GM23338 (cell line): ENCODE data around the gene ARID1B. TPM values are rescaled to one million over a fixed set of nuclear protein-coding genes. Genes with fewer than 3 reads are reported as not detected.
A peak's percentile ranks its signal among the peaks of the same experiment; 100 is the strongest.

Experiments
- ATAC-seq: fragments of 200-7000 bp; cut with Tn5 transposase; 3 replicates; pipeline ENCODE4 v1.9.1; 2020
- DNase-seq: peaks from one replicate; pipeline ENCODE4 v3.0.0-alpha.2; 2015; ENCODE audit warnings: low spot score
- H2AFZ ChIP-seq: fragments of 200-600 bp; sonication (generic); 2 replicates; pipeline ENCODE4 v1.8.0; 2016; ENCODE audit warnings: antibody characterized with exemption, mild to moderate bottlenecking, moderate library complexity
- H3F3A ChIP-seq: fragments of 200-600 bp; sonication (generic); replicated peaks from 2 replicates; pipeline ENCODE4 v1.8.0; 2017; ENCODE audit warnings: antibody characterized with exemption, mixed run types, low read depth
- H3K27ac ChIP-seq: fragments of 200-600 bp; sonication (generic); 2 replicates; pipeline ENCODE4 v1.6.1; 2016; ENCODE audit warnings: low read depth
- H3K27me3 ChIP-seq: fragments of 200-600 bp; sonication (generic); 2 replicates; pipeline ENCODE4 v1.8.0; 2016; ENCODE audit warnings: mild to moderate bottlenecking, mixed run types, moderate library complexity; ENCODE audit not compliant: insufficient read depth
- H3K36me3 ChIP-seq: fragments of 200-600 bp; sonication (generic); 2 replicates; pipeline ENCODE4 v1.8.0; 2016; ENCODE audit warnings: mild to moderate bottlenecking; ENCODE audit not compliant: insufficient read depth
- H3K4me1 ChIP-seq: fragments of 200-600 bp; sonication (generic); 2 replicates; pipeline ENCODE4 v1.8.0; 2016; ENCODE audit warnings: mild to moderate bottlenecking, moderate library complexity; ENCODE audit not compliant: insufficient read depth
- H3K4me2 ChIP-seq: fragments of 200-600 bp; sonication (generic); 2 replicates; pipeline ENCODE4 v1.7.1; 2017; ENCODE audit warnings: mixed run types
- H3K4me3 ChIP-seq: fragments of 200-600 bp; sonication (generic); 2 replicates; pipeline ENCODE4 v1.6.1; 2016; ENCODE audit warnings: mixed run types
- H3K79me2 ChIP-seq: fragments of 200-600 bp; sonication (generic); replicated peaks from 2 replicates; pipeline ENCODE4 v1.8.0; 2017; ENCODE audit warnings: mild to moderate bottlenecking; ENCODE audit not compliant: insufficient read depth
- H3K9me2 ChIP-seq: fragments of 200-600 bp; sonication (generic); 2 replicates; pipeline ENCODE4 v1.8.0; 2017; ENCODE audit not compliant: insufficient read depth
- H4K20me1 ChIP-seq: fragments of 200-600 bp; sonication (generic); replicated peaks from 2 replicates; pipeline ENCODE4 v1.8.0; 2017; ENCODE audit warnings: mild to moderate bottlenecking; ENCODE audit not compliant: insufficient read depth
- H3K27ac Mint-ChIP-seq: 2 replicates; pipeline ENCODE4 v1.8.0; 2020; ENCODE audit warnings: inconsistent platforms, mild to moderate bottlenecking, moderate library complexity, mixed read lengths
- H3K27me3 Mint-ChIP-seq: 3 replicates; pipeline ENCODE4 v1.8.0; 2022; ENCODE audit warnings: low read depth, mild to moderate bottlenecking, moderate library complexity, mixed read lengths, inconsistent platforms; ENCODE audit not compliant: insufficient read depth, poor library complexity
- H3K36me3 Mint-ChIP-seq: 3 replicates; pipeline ENCODE4 v1.8.0; 2021; ENCODE audit warnings: low read depth, mild to moderate bottlenecking, inconsistent platforms, moderate library complexity, mixed read lengths
- H3K4me1 Mint-ChIP-seq: 3 replicates; pipeline ENCODE4 v1.8.0; 2020; ENCODE audit warnings: mild to moderate bottlenecking, inconsistent platforms, mixed read lengths
- H3K4me3 Mint-ChIP-seq: 3 replicates; pipeline ENCODE4 v1.8.0; 2021; ENCODE audit warnings: moderate library complexity, mild to moderate bottlenecking, inconsistent platforms, mixed read lengths
- H3K9me3 Mint-ChIP-seq: 3 replicates; pipeline ENCODE4 v1.8.0; 2020; ENCODE audit warnings: moderate library complexity, mild to moderate bottlenecking, inconsistent platforms, mixed read lengths
- CREB1 ChIP-seq: fragments of 250-450 bp; sonication (Bioruptor Pico); IDR thresholded peaks from 2 replicates; pipeline ENCODE4 v1.5.0; 2020; ENCODE audit warnings: low read depth, mild to moderate bottlenecking, moderate library complexity
- EZH2 ChIP-seq: fragments of 200-600 bp; sonication (generic); IDR thresholded peaks from one replicate; pipeline ENCODE4 v1.8.0; 2017; ENCODE audit warnings: antibody characterized with exemption, mild to moderate bottlenecking, low read depth; ENCODE audit not compliant: unreplicated experiment
- EZH2phosphoT487 ChIP-seq: fragments of 200-600 bp; sonication (generic); IDR thresholded peaks from one replicate; pipeline ENCODE4 v1.8.1; 2018; ENCODE audit warnings: antibody characterized with exemption; ENCODE audit not compliant: unreplicated experiment
- JUNB ChIP-seq: IDR thresholded peaks from one replicate; pipeline ENCODE4 v1.6.1; 2016; ENCODE audit warnings: antibody characterized with exemption; ENCODE audit not compliant: unreplicated experiment
- NANOG ChIP-seq: IDR thresholded peaks from 2 replicates; pipeline ENCODE4 v1.6.1; 2016; ENCODE audit warnings: antibody characterized with exemption, borderline replicate concordance
- POLR2AphosphoS5 ChIP-seq: IDR thresholded peaks from 2 replicates; pipeline ENCODE4 v1.6.1; 2016; ENCODE audit warnings: antibody characterized with exemption, low read depth
- STAT1 ChIP-seq: IDR thresholded peaks from one replicate; pipeline ENCODE4 v1.6.1; 2016; ENCODE audit warnings: antibody characterized with exemption; ENCODE audit not compliant: unreplicated experiment
- ZNF114 ChIP-seq: fragments of 250-450 bp; sonication (Bioruptor Pico); IDR thresholded peaks from 2 replicates; pipeline ENCODE4 v1.5.0; 2020; ENCODE audit warnings: mild to moderate bottlenecking, moderate library complexity
- ZNF331 ChIP-seq: fragments of 250-450 bp; sonication (Bioruptor Pico); IDR thresholded peaks from 2 replicates; pipeline ENCODE4 v1.5.0; 2020; ENCODE audit warnings: low read depth, mild to moderate bottlenecking, moderate library complexity
- polyA plus RNA-seq: library from polyadenylated mRNA; unstranded; fragments of >200 nt; fragmentation: Nextera tagmentation; extraction: Ambion mirVana; gene quantifications from 2 replicates; pipeline ENCODE4 v1.2.1, GENCODE V29; 2016
- total RNA-seq: library from RNA; depleted of rRNA; stranded (reverse); fragments of >200 nt; shearing (Covaris generic); gene quantifications from 2 replicates; pipeline ENCODE4 v1.2.3, GENCODE V29; 2014
- TF ChIP-seq, protein P1 (sequence below): fragments of 250-450 bp; sonication (Bioruptor Pico); IDR thresholded peaks from 2 replicates; pipeline ENCODE4 v1.5.0; 2020; ENCODE audit warnings: mild to moderate bottlenecking, moderate library complexity
- TF ChIP-seq, protein P2 (sequence below): IDR thresholded peaks from 2 replicates; pipeline ENCODE4 v1.6.1; 2016; ENCODE audit warnings: antibody characterized with exemption
- TF ChIP-seq, protein P3 (sequence below), 2 experiments: fragments of 200-600 bp in 1 of 2; sonication (generic) in 1 of 2; conservative IDR thresholded peaks; 2 replicates each; pipeline versions ENCODE4 v1.5.1 to v1.6.1; 2016 to 2017; ENCODE audit warnings: antibody characterized with exemption in 2 of 2, low read depth in 2 of 2, mild to moderate bottlenecking in 2 of 2, moderate library complexity in 1 of 2
- TF ChIP-seq, protein P4 (sequence below): IDR thresholded peaks from one replicate; pipeline ENCODE4 v1.6.1; 2018; ENCODE audit warnings: antibody characterized with exemption; ENCODE audit not compliant: unreplicated experiment

ARID1B gene
- total and polyA plus RNA-seq, 2 experiments from 2014 or later, result 59.3 to 72.2 TPM

DNA sequence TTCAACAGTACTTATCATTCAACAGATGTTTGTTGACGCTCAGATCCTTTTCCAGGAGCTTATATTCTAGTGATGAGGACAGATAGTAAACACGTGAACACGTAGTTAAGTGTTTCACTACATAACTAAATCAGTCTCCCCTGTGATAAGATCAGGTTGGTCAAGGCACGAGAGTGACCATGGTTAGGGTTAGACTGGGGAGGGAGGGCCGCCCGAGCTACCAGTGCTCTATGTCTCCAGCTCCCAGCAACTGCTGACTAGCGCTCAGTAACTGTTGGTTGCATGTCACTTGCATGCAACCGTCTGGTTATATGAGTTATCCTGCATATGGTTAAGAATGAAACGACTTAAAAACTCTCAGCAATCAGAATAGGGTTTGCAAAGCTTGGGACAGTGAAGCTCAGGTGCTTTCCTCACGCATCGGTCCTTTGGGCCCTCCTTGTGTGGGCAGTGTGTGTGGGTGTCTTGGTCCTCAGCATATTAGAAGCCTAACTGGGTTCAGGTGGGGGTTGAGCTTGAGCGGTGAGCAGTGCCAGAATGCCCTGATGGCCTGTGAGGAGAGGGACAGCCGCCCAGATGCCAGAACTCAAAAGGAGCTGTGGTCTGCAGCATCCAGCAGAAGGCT lies 120.8 kb downstream of the ARID1B start:
- Histone ChIP-seq H3K4me3 (no peak overlapping the region), H3K36me3 (no peaks in the 10 kb centered on the region), H4K20me1 (peaks cover 17% of the 10 kb centered on the region; the same call in 1 of the 2 replicates), H3K79me2 (peaks cover 93% of the 10 kb centered on the region), H2AFZ (no peak overlapping the region), H3K4me2 (no peak overlapping the region), H3F3A (no peaks in the 10 kb centered on the region; the same call in 1 of the 2 replicates), H3K27me3 (no peaks in the 10 kb centered on the region), H3K27ac (peak overlapping the region; percentile 10; the same call in 1 of the 2 replicates), H3K9me2 (0 out of 2 replicates have a peak, but pooled peaks cover 3% of the 10 kb centered on the region), H3K4me1 (no peaks in the 10 kb centered on the region)
- ATAC-seq (no peak), DNase-seq (no peak)
- Mint-ChIP-seq H3K27ac (peak overlapping the region; percentile 72), H3K4me3 (no peak overlapping the region), H3K4me1 (peaks cover 23% of the 10 kb centered on the region), H3K27me3 (peaks cover 7% of the 10 kb centered on the region), H3K36me3 (no peaks in the 10 kb centered on the region), H3K9me3 (no peaks in the 10 kb centered on the region)
- TF ChIP-seq ZNF331 (no peak), ZNF114 (CRISPR knock-in tag) (no peak), STAT1 (no peak), EZH2phosphoT487 (no peak), CREB1 (CRISPR knock-in tag) (no peak), POLR2AphosphoS5 (no peak), EZH2 (no peak), NANOG (no peak), JUNB (no peak)
- TF ChIP-seq, protein P1, sequence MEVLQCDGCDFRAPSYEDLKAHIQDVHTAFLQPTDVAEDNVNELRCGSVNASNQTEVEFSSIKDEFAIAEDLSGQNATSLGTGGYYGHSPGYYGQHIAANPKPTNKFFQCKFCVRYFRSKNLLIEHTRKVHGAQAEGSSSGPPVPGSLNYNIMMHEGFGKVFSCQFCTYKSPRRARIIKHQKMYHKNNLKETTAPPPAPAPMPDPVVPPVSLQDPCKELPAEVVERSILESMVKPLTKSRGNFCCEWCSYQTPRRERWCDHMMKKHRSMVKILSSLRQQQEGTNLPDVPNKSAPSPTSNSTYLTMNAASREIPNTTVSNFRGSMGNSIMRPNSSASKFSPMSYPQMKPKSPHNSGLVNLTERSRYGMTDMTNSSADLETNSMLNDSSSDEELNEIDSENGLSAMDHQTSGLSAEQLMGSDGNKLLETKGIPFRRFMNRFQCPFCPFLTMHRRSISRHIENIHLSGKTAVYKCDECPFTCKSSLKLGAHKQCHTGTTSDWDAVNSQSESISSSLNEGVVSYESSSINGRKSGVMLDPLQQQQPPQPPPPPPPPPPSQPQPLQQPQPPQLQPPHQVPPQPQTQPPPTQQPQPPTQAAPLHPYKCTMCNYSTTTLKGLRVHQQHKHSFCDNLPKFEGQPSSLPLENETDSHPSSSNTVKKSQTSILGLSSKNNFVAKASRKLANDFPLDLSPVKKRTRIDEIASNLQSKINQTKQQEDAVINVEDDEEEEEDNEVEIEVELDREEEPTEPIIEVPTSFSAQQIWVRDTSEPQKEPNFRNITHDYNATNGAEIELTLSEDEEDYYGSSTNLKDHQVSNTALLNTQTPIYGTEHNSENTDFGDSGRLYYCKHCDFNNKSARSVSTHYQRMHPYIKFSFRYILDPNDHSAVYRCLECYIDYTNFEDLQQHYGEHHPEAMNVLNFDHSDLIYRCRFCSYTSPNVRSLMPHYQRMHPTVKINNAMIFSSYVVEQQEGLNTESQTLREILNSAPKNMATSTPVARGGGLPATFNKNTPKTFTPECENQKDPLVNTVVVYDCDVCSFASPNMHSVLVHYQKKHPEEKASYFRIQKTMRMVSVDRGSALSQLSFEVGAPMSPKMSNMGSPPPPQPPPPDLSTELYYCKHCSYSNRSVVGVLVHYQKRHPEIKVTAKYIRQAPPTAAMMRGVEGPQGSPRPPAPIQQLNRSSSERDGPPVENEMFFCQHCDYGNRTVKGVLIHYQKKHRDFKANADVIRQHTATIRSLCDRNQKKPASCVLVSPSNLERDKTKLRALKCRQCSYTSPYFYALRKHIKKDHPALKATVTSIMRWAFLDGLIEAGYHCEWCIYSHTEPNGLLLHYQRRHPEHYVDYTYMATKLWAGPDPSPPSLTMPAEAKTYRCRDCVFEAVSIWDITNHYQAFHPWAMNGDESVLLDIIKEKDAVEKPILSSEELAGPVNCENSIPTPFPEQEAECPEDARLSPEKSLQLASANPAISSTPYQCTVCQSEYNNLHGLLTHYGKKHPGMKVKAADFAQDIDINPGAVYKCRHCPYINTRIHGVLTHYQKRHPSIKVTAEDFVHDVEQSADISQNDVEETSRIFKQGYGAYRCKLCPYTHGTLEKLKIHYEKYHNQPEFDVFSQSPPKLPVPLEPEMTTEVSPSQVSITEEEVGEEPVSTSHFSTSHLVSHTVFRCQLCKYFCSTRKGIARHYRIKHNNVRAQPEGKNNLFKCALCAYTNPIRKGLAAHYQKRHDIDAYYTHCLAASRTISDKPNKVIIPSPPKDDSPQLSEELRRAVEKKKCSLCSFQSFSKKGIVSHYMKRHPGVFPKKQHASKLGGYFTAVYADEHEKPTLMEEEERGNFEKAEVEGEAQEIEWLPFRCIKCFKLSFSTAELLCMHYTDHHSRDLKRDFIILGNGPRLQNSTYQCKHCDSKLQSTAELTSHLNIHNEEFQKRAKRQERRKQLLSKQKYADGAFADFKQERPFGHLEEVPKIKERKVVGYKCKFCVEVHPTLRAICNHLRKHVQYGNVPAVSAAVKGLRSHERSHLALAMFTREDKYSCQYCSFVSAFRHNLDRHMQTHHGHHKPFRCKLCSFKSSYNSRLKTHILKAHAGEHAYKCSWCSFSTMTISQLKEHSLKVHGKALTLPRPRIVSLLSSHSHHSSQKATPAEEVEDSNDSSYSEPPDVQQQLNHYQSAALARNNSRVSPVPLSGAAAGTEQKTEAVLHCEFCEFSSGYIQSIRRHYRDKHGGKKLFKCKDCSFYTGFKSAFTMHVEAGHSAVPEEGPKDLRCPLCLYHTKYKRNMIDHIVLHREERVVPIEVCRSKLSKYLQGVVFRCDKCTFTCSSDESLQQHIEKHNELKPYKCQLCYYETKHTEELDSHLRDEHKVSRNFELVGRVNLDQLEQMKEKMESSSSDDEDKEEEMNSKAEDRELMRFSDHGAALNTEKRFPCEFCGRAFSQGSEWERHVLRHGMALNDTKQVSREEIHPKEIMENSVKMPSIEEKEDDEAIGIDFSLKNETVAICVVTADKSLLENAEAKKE, result no peak
- TF ChIP-seq, protein P2, sequence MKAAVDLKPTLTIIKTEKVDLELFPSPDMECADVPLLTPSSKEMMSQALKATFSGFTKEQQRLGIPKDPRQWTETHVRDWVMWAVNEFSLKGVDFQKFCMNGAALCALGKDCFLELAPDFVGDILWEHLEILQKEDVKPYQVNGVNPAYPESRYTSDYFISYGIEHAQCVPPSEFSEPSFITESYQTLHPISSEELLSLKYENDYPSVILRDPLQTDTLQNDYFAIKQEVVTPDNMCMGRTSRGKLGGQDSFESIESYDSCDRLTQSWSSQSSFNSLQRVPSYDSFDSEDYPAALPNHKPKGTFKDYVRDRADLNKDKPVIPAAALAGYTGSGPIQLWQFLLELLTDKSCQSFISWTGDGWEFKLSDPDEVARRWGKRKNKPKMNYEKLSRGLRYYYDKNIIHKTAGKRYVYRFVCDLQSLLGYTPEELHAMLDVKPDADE, result no peak
- TF ChIP-seq, protein P3, sequence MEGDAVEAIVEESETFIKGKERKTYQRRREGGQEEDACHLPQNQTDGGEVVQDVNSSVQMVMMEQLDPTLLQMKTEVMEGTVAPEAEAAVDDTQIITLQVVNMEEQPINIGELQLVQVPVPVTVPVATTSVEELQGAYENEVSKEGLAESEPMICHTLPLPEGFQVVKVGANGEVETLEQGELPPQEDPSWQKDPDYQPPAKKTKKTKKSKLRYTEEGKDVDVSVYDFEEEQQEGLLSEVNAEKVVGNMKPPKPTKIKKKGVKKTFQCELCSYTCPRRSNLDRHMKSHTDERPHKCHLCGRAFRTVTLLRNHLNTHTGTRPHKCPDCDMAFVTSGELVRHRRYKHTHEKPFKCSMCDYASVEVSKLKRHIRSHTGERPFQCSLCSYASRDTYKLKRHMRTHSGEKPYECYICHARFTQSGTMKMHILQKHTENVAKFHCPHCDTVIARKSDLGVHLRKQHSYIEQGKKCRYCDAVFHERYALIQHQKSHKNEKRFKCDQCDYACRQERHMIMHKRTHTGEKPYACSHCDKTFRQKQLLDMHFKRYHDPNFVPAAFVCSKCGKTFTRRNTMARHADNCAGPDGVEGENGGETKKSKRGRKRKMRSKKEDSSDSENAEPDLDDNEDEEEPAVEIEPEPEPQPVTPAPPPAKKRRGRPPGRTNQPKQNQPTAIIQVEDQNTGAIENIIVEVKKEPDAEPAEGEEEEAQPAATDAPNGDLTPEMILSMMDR (conservative IDR thresholded peaks at IDR 0.05; ENCODE audit: low read depth in 2 of 2), result no peak
- TF ChIP-seq, protein P4, sequence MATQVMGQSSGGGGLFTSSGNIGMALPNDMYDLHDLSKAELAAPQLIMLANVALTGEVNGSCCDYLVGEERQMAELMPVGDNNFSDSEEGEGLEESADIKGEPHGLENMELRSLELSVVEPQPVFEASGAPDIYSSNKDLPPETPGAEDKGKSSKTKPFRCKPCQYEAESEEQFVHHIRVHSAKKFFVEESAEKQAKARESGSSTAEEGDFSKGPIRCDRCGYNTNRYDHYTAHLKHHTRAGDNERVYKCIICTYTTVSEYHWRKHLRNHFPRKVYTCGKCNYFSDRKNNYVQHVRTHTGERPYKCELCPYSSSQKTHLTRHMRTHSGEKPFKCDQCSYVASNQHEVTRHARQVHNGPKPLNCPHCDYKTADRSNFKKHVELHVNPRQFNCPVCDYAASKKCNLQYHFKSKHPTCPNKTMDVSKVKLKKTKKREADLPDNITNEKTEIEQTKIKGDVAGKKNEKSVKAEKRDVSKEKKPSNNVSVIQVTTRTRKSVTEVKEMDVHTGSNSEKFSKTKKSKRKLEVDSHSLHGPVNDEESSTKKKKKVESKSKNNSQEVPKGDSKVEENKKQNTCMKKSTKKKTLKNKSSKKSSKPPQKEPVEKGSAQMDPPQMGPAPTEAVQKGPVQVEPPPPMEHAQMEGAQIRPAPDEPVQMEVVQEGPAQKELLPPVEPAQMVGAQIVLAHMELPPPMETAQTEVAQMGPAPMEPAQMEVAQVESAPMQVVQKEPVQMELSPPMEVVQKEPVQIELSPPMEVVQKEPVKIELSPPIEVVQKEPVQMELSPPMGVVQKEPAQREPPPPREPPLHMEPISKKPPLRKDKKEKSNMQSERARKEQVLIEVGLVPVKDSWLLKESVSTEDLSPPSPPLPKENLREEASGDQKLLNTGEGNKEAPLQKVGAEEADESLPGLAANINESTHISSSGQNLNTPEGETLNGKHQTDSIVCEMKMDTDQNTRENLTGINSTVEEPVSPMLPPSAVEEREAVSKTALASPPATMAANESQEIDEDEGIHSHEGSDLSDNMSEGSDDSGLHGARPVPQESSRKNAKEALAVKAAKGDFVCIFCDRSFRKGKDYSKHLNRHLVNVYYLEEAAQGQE, result no peak
